Endometrium (tissue), 2 donors: Measurements from ENCODE around the gene BOLL.
"Not testable (repeated sequence)": the region's sequence is repeated elsewhere in the genome, so short reads cannot be mapped to it uniquely, and the experiment has no call there.

Experiments used
- FAIRE-seq: peaks from 2 replicates; lab custom pipeline; 2012; peaks lifted over from hg19 to GRCh38; lab: Jason Lieb, UNC
- donor health status: control.
- donor health status: control.

Gene BOLL

GRCh38 chr2:197798187-197798586, 13.1 kb upstream of the BOLL start:
- FAIRE-seq: no peak

GRCh38 chr2:197795277-197795676, 10.2 kb upstream of the BOLL start:
- FAIRE-seq: no peak

- FAIRE-seq: no peak
These were observed 8.3 kb upstream of the BOLL start for GRCh38 chr2:197793456-197793855.

GRCh38 chr2:197786010-197786877, 1.1 kb upstream of the BOLL start:
- no peak for FAIRE-seq

- FAIRE-seq: no peak
These were observed 3.0 kb downstream of the BOLL start for GRCh38 chr2:197782126-197782525.

- FAIRE-seq: no peak
These were observed 5.9 kb downstream of the BOLL start for GRCh38 chr2:197779261-197779660.

- peak; percentile 96 for FAIRE-seq
These were observed 7.2 kb downstream of the BOLL start for GRCh38 chr2:197777823-197778407.

GRCh38 chr2:197760293-197760657, 24.8 kb downstream of the BOLL start:
- FAIRE-seq: no peak

- FAIRE-seq: no peak
These were observed 25.4 kb downstream of the BOLL start for GRCh38 chr2:197759625-197760292.

- FAIRE-seq: no peak
These were observed 26.1 kb downstream of the BOLL start for GRCh38 chr2:197759013-197759412.

GRCh38 chr2:197740200-197740599, 44.9 kb downstream of the BOLL start:
- no peak for FAIRE-seq

GRCh38 chr2:197728555-197729544, 56.3 kb downstream of the BOLL start:
- not testable (repeated sequence) for FAIRE-seq

- FAIRE-seq: no peak
These were observed 58.1 kb downstream of the BOLL start for GRCh38 chr2:197727011-197727410.

- peak; percentile 45 for FAIRE-seq
These were observed 67.3 kb downstream of the BOLL start for GRCh38 chr2:197717863-197718262.

GRCh38 chr2:197713271-197713670, 71.8 kb downstream of the BOLL start:
- FAIRE-seq: no peak

- no peak for FAIRE-seq
These were observed 73.5 kb downstream of the BOLL start for GRCh38 chr2:197711578-197711977.

GRCh38 chr2:197710424-197711042, 74.6 kb downstream of the BOLL start:
- FAIRE-seq: no peak

- FAIRE-seq: not testable (repeated sequence)
These were observed 76.0 kb downstream of the BOLL start for GRCh38 chr2:197709140-197709539.

- FAIRE-seq: no peak
These were observed 76.8 kb downstream of the BOLL start for GRCh38 chr2:197708331-197708730.

- peak; percentile 21 for FAIRE-seq
These were observed 77.6 kb downstream of the BOLL start for GRCh38 chr2:197707316-197708213.
